HL-60/S4 (cell line): ENCODE data around the gene AQP10.
"Not testable (repeated sequence)": the region's sequence is repeated elsewhere in the genome, so short reads cannot be mapped to it uniquely, and the experiment has no call there.

ENCODE experiments used
- in situ Hi-C: fragments of 300-500 bp; cut with MboI; formaldehyde crosslinking; loops from 2 replicates; pipeline ENCODE4 v1.14.3; 2022; ENCODE audit warnings: low sequenced_read_pairs

The AQP10 gene

DNA sequence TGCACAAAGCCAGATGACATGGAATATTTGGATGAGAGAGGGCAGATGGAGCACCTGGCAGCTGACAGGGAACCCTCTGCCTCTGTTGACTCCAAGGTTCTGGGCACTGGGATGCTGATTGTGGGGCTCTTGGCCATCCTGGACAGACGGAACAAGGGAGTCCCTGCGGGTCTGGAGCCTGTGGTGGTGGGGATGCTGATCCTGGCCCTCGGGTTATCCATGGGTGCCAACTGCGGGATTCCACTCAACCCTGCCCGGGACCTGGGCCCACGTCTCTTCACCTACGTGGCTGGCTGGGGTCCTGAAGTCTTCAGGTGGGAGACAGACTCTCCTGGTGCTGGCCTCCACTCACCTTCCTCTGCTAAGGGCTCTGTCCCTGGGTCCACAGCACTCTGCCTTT is 2.6 kb downstream of the AQP10 start:
- in situ Hi-C loops = no loop called here

DNA sequence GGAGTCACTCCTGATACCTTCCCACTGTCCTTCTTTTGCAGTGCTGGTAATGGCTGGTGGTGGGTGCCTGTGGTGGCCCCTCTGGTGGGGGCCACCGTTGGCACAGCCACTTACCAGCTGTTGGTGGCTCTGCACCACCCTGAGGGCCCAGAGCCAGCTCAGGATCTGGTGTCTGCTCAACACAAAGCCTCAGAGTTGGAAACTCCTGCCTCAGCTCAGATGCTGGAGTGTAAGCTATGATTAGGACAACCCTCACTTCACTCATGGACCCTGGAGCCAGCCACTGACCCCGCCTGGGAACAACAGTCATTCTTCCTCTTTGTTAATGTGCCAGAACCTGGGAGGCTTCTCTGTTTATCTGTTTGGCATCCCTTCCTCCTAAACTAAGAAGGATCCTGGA is 3.3 kb downstream of the AQP10 start:
- in situ Hi-C loops = no loop called here

GRCh38 chr1:154324669-154325582 is 4.0 kb downstream of the AQP10 start, which contains the start of gene ATP8B2:
Gene ATP8B2 (plus strand): TSS chr1:154325525. CDS start chr1:154328142, 2,617 bp downstream.
- in situ Hi-C loops = no loop called here

- in situ Hi-C loops = no loop called here
These were observed 5.0 kb downstream of the AQP10 start for GRCh38 chr1:154325583-154326545.

DNA sequence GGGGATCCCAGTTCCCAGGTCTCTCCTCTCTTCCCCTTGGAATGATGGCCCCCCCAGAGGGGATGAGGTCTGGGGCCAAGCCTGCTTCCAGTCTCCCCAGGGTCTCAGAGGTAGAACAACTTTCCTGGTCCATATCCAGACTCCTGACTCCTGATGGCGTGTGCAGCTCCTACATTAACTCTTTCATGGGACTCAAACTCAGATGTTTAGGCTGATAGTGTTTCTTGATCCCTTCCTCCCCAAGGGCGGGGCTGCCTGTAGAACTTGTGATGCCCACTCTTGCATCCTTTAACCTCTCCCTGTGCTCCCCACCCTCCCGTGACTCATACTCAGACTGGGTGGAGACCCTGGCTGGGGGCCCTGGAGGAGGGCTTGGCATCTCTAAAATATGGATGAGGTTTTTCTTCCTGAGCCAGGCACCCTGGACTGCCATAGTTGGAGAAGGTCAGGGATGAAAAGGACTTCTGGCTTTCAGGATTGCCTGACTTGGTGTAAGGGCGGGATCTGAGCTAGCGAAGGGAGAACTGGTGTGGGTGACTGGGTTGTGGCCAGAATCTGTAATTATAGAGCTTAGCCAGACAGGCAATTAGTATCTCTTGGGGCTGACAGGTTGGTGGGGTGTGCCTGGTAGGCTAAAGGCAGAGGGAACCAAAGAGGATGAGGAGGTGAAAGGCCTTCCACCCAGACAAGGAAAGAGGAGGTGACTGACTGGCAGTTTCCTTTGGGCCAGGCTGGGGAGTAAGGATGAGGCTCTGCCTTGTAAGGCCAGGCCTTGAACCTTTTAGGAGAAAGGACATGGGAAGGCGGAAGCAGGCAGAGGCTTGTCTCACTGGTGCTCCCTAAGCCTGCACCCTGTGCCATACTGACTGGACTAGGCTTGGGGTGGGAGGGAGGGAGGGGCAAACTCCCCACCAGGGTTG is 5.9 kb downstream of the AQP10 start:
- in situ Hi-C loops = no loop called here

DNA sequence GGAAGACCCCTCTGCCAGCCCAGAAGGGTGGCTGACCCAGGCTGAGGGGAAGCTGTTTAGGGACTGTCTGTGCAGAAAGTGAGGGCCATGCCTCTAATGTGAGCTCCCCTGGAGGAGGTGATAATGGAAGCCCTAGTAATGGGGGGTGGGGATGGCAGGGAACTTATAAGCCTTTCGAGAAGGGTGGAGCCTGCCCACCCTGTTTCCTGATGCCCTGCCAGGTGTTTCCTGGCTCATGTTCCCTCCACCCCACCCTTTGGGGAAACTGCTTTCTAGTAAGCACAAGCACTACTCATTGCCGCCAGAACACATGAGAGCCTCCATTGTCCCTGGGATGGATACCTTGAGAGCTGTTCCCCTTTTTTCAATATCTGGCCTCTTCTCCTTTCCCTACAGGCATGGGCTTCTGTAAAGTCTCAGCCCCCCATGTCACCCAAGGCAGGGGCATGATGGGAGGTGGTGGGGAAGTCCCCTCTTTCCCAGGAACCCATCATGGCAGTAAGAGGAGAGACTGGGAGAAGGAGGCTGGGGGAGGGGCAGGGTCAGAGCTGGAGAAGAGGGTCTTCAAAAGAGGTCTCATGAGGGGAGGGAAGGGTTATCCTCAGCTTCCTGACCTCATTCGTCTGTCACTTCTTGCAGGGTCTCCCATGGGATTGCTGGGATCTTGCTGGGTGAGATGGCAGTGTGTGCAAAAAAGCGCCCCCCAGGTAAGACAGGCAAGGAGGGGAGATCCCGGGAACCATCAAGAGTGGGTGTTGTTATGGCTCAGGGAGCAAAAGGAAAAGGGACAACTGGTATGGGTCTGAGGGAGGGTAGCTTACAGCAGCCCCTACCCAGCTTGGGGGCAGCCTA is 6.8 kb downstream of the AQP10 start:
- in situ Hi-C loops = no loop called here

DNA sequence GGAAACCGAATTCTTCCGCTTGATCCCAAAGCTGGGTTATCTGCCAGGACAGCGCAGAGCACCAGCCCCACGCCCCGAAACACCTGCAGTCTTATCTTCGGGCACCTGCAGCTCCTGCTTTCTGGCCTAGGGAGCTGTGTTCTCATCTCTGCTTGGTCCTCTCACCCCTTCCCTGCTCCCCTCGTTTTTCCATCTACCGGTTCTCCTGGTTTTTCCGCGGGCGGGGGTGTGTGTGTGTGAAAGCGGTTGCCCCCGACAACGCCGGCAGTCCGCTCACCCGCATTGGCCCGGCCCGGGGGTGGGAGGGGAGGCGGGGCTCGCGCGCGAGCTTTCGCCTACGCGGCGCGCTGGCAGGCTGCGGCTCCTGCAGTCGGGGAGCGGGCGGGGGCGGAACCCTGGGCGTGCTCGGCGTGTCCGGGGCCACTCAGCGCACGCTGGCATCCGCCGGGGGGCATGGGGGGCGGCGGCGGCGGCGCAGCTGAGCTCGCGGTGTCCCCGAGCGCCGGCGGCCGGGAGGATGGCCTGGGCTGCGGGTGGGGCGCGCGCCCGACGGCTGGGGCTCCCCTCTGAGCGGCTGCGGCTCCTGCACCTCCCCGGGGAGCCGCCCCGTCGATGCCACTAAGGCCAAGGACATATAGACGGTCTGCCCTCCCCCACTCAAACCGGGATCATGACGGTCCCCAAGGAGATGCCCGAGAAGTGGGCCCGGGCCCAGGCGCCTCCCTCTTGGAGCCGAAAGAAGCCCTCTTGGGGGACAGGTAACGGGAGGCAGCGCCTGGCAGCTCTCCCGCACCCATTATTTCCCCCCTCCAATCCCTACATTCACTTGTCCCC is 7.6 kb downstream of the AQP10 start:
- in situ Hi-C loops = no loop called here

- in situ Hi-C loops = no loop called here
These were observed 8.2 kb downstream of the AQP10 start for GRCh38 chr1:154329152-154329521.

GRCh38 chr1:154329551-154330131 is 8.7 kb downstream of the AQP10 start:
- in situ Hi-C loops = no loop called here

DNA sequence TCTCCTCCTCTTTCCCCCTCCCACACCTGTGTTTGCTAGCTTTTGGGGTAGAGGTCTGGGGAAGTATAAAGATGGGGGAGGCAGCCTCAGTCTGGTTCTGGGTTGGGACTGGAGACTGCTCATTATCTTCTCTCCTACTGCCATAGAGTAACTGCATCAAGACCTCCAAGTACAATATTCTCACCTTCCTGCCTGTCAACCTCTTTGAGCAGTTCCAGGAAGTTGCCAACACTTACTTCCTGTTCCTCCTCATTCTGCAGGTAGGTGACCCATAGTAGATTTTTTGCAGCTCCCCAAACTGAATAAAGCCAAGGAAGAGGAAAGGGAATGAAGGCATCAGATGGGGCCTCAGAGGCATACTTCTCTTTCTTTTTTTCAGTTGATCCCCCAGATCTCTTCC is 9.8 kb downstream of the AQP10 start:
- in situ Hi-C loops = no loop called here

DNA sequence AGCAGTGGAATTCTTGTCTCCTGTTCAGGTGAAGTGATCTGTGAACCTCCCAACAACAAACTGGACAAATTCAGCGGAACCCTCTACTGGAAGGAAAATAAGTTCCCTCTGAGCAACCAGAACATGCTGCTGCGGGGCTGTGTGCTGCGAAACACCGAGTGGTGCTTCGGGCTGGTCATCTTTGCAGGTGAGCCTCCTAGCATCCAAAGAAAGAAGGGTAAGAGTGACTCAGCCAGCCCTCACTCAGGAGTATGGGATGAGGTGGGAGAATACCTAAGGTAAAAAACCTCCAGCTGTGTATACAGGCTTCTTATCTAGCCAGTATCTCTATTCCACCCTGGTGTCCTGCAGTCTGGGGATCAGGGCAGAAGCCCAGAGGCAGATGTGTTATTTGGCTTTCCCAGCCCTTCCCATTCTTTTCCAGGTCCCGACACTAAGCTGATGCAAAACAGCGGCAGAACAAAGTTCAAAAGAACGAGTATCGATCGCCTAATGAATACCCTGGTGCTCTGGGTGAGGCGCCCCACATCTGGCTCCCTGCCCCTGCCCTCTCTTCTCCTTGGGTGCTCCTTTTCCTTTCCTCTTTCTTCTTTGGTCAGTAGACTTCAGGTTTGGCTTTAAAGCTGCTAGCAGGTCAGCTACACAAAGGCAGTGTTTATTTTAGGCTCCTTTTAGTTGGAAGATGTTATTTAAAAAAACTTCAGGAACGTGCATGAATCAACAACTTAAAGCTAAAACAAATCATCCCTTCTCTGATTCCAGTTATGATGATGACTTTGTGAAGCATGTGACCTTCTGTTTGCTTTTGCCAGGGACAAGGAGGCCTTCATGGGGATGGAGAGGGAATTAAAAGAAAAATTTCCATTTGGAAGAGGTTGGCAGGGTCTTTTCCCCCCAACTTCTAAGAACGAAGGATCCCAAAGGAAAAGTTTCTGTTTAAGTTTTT is 13.5 kb downstream of the AQP10 start:
- in situ Hi-C loops = no loop called here

DNA sequence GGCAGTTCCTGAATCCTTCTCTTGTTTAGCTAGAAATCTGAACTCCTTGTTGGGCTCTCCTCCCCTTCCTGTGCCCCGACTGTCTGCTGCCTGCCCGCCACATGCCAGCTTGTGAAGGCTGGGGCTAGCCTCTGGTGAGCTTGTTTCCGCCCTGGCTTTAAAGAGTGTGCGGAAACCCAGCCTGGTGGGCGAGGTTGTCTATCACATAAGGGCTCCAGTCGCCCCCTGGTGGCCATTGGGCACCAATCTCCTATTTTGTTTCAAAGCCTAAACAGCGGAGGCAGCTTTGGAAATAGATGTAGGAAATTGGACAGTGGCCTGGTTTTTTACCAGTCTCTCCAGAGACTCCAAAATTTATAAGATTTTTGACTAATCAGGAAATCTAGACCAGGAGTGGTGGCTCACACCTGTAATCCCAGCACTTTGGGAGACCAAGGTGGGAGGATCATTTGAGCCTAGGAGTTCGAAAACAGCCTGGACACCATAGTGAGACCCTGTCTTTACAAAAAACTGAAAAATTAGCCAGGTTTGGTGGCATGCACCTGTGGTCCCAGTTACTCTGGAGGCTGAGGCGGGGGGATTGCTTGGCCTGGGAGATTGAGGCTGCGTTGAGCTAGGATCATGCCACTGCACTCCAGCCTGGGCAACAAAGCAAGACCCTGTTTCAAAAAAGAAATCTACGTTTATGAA is 14.3 kb downstream of the AQP10 start:
- in situ Hi-C loops = no loop called here

DNA sequence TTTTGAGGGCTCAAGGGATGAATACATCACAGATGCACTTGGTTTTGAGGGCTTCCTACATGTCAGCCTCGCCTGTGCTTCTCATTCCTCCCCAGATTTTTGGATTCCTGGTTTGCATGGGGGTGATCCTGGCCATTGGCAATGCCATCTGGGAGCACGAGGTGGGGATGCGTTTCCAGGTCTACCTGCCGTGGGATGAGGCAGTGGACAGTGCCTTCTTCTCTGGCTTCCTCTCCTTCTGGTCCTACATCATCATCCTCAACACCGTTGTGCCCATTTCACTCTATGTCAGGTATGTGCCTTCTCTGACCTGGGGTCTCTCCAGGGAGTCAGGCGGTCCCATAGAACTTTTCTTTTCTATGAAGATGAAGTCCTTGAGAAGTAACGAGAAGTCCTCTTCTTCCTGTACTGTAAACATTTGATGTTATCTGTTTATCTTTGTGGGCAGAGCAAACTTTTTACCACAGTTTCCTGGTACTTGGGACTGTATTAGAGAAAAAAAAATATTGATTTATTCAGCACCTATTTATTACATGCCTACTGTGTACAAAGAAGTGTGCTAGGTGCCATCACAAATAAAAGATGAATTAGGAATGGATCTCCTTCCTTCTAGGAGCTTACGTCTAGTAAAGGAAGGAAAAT is 16.5 kb downstream of the AQP10 start:
- in situ Hi-C loops = no loop called here

DNA sequence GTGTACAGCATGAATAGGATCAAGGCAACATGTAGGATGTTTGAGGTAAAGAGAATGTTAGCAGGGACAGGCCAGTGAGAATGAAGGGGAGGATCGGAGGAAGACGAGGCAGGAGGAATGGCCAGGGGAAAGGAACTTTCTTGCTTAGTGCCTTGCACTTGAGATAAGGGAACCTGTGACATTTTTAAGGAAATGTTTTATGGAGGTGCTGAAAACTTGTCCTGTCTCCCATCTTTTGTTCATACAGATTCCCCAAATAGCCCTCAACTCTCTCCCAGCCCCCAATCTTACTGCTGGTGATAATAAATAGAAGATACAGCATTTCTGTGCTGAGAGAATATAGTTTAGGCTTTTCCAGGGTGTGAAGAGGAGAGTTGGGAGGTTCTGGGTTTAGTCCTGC is 18.0 kb downstream of the AQP10 start:
- in situ Hi-C loops = no loop called here

GRCh38 chr1:154341366-154341765 is 20.5 kb downstream of the AQP10 start:
- in situ Hi-C loops = not testable (repeated sequence)

GRCh38 chr1:154342132-154342531 is 21.2 kb downstream of the AQP10 start:
- in situ Hi-C loops = no loop called here
